MM.1S (cell line): Measurements from ENCODE around the gene MFAP3.
"Not testable (repeated sequence)": the region's sequence is repeated elsewhere in the genome, so short reads cannot be mapped to it uniquely, and the experiment has no call there.

Source experiments
- DNase-seq: peaks from one replicate; pipeline ENCODE4 v3.0.0-alpha.2; 2015
- H2AFZ ChIP-seq: fragments of 300-600 bp; sonication (generic); 2 replicates; pipeline ENCODE4 v1.6.0; 2016; ENCODE audit warnings: antibody characterized with exemption, low read length
- H3F3A ChIP-seq: fragments of 300-600 bp; sonication (generic); 2 replicates; pipeline ENCODE4 v1.6.1; 2016; ENCODE audit warnings: mild to moderate bottlenecking, antibody characterized with exemption, low read length, moderate library complexity, mixed read lengths; ENCODE audit not compliant: insufficient read depth
- H3K27ac ChIP-seq: fragments of 300-600 bp; sonication (generic); 2 replicates; pipeline ENCODE4 v1.5.1; 2016; ENCODE audit warnings: mild to moderate bottlenecking, low read length
- H3K27me3 ChIP-seq: fragments of 300-600 bp; sonication (generic); replicated peaks from 2 replicates; pipeline ENCODE4 v1.6.0; 2016; ENCODE audit warnings: low read length; ENCODE audit not compliant: insufficient read depth
- H3K36me3 ChIP-seq: fragments of 300-600 bp; sonication (generic); replicated peaks from 2 replicates; pipeline ENCODE4 v1.6.1; 2016; ENCODE audit warnings: mild to moderate bottlenecking, low read length, mixed read lengths; ENCODE audit not compliant: insufficient read depth
- H3K4me1 ChIP-seq: fragments of 300-600 bp; sonication (generic); 2 replicates; pipeline ENCODE4 v1.6.1; 2016; ENCODE audit warnings: low read length, mixed read lengths
- H3K4me2 ChIP-seq: fragments of 300-600 bp; sonication (generic); 2 replicates; pipeline ENCODE4 v1.6.0; 2016; ENCODE audit warnings: low read depth, low read length
- H3K4me3 ChIP-seq: fragments of 300-600 bp; sonication (generic); 2 replicates; pipeline ENCODE4 v1.5.1; 2016; ENCODE audit warnings: low read length, mixed read lengths
- H3K79me2 ChIP-seq: fragments of 300-600 bp; sonication (generic); 2 replicates; pipeline ENCODE4 v1.6.1; 2016; ENCODE audit warnings: mixed run types, low read length, mixed read lengths
- H3K9ac ChIP-seq: fragments of 300-600 bp; sonication (generic); 2 replicates; pipeline ENCODE4 v1.6.1; 2016; ENCODE audit warnings: low read length, mixed read lengths
- H3K9me2 ChIP-seq: fragments of 300-600 bp; sonication (generic); replicated peaks from 2 replicates; pipeline ENCODE4 v1.6.1; 2016; ENCODE audit warnings: mild to moderate bottlenecking, low read length, mixed read lengths; ENCODE audit not compliant: insufficient read depth
- H3K9me3 ChIP-seq: fragments of 300-600 bp; sonication (generic); replicated peaks from 2 replicates; pipeline ENCODE4 v1.6.1; 2016; ENCODE audit warnings: mild to moderate bottlenecking, low read length, mixed read lengths; ENCODE audit not compliant: insufficient read depth
- H4K20me1 ChIP-seq: fragments of 300-600 bp; sonication (generic); 2 replicates; pipeline ENCODE4 v1.6.1; 2016; ENCODE audit warnings: mild to moderate bottlenecking, low read length, moderate library complexity, mixed read lengths; ENCODE audit not compliant: insufficient read depth
- CTCF ChIP-seq: fragments of 300-600 bp; sonication (generic); IDR thresholded peaks from 2 replicates; pipeline ENCODE4 v1.5.1; 2016; ENCODE audit warnings: antibody characterized with exemption, low read length, mixed read lengths
- EZH2 ChIP-seq: fragments of 300-600 bp; sonication (generic); optimal IDR thresholded peaks from 2 replicates; pipeline ENCODE3; 2017; ENCODE audit warnings: low read depth, mild to moderate bottlenecking, antibody characterized with exemption, low read length, mixed read lengths
- EZH2phosphoT487 ChIP-seq: fragments of 300-600 bp; sonication (generic); IDR thresholded peaks from 2 replicates; pipeline ENCODE4 v1.6.1; 2018; ENCODE audit warnings: antibody characterized with exemption, low read length

The MFAP3 gene

DNA sequence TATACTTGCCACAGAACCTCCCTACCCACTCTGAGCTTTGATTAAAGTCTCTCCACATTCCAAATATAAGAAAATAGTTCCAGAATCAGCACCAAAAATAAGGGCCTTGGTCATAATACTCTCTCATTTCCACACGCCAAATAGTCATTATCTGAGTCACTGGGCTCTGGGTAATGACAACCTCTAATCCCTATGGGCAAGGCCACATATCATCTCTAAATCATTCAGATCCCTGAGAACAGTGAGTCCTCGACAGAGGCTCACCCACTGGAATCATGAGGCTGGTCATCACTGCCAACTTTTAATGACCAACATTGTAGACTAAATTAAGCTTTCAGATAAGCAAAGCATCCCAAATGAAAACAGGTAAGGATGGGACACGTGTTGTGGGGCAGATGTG lies 28.1 kb upstream of the MFAP3 start:
- H3K27ac ChIP-seq, result no peak overlapping the region
- H3K9me3 ChIP-seq, result no peaks in the 10 kb centered on the region
- no peaks in the 10 kb centered on the region for H4K20me1 ChIP-seq
- no peak overlapping the region for H3K4me3 ChIP-seq
- TF ChIP-seq EZH2 (no peak), CTCF (no peak), EZH2phosphoT487 (no peak)
- H3K9me2 ChIP-seq, result no peaks in the 10 kb centered on the region
- no peaks in the 10 kb centered on the region for H3K79me2 ChIP-seq
- no peaks in the 10 kb centered on the region for H3F3A ChIP-seq
- H3K36me3 ChIP-seq, result no peaks in the 10 kb centered on the region
- no peaks in the 10 kb centered on the region for H3K27me3 ChIP-seq
- no peak overlapping the region for H3K4me2 ChIP-seq
- no peak overlapping the region for H3K9ac ChIP-seq
- no peaks in the 10 kb centered on the region for H3K4me1 ChIP-seq
- H2AFZ ChIP-seq, result no peak overlapping the region
- DNase-seq, result no peak

DNA sequence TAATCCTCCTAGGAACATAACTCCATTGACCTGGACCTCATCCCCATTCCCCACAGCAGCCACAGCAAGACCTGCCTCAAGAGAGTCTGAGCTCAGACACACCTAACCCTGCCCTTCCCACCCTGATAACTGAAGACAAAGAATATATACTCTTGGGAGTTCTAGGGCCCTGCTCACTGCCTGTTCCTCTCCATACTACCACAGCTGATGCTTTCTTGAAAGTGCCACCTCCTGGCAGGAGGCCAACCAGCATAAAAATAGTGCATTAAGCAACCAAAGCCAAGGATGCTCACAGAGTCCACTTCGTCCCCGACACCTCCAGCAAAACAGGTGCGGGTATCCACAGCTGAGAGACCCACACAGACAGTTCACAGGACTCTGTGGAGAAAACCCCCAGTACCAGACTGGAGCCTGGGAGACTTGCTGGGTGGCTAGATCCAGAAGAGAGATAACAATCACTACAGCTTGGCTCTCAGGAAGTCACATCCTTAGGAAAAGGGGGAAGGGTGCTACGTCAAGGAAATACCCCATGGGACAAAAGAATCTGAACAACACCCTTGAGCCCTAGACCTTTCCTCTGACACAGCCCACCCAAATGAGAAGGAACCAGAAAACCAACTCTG lies 23.6 kb upstream of the MFAP3 start:
- Histone ChIP-seq H3K79me2 (no peaks in the 10 kb centered on the region), H2AFZ (no peak overlapping the region), H3K4me3 (no peak overlapping the region), H3K36me3 (no peaks in the 10 kb centered on the region), H3K4me2 (no peak overlapping the region), H3F3A (no peaks in the 10 kb centered on the region), H3K9me3 (no peaks in the 10 kb centered on the region), H3K27ac (no peak overlapping the region), H3K9ac (no peak overlapping the region), H3K9me2 (no peaks in the 10 kb centered on the region), H3K4me1 (no peaks in the 10 kb centered on the region), H4K20me1 (no peaks in the 10 kb centered on the region), H3K27me3 (no peaks in the 10 kb centered on the region)
- DNase-seq, result no peak
- TF ChIP-seq EZH2 (no peak), CTCF (no peak), EZH2phosphoT487 (no peak)

- not testable (repeated sequence) for H3K27ac ChIP-seq, H3K79me2 ChIP-seq, H4K20me1 ChIP-seq, H3K4me1 ChIP-seq, H3K9ac ChIP-seq, H3K4me2 ChIP-seq, DNase-seq, H3K36me3 ChIP-seq, H3K9me3 ChIP-seq, H3K4me3 ChIP-seq, H3K9me2 ChIP-seq, H3F3A ChIP-seq, H2AFZ ChIP-seq, H3K27me3 ChIP-seq
These were observed 19.8 kb upstream of the MFAP3 start for GRCh38 chr5:154018919-154019318.

DNA sequence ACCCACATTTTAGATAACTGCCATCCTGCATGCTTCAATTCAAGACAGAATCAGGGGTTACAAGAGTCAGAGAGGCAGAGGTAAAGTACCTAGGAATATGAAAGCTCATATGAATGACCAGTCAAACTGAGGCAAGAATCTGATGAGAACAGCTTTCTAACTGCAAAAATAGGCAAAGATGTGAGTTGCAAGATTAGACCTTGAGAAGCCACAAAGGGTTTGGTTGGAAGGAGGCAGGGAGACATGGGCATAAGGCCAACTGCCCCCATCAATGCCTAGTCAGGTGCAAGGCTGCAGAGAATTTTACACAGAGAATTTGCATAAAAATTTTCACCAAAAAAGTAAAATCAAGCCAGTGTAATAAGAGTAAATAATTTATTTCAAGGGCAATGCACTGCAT lies 12.8 kb upstream of the MFAP3 start:
- Histone ChIP-seq H3K79me2 (no peaks in the 10 kb centered on the region), H3F3A (no peaks in the 10 kb centered on the region), H2AFZ (no peak overlapping the region), H3K9ac (no peak overlapping the region), H3K4me2 (no peak overlapping the region), H4K20me1 (no peaks in the 10 kb centered on the region), H3K36me3 (no peaks in the 10 kb centered on the region), H3K27ac (no peak overlapping the region), H3K9me2 (no peaks in the 10 kb centered on the region), H3K4me3 (no peak overlapping the region), H3K9me3 (no peaks in the 10 kb centered on the region), H3K4me1 (no peaks in the 10 kb centered on the region), H3K27me3 (no peaks in the 10 kb centered on the region)
- TF ChIP-seq EZH2phosphoT487 (no peak), CTCF (no peak), EZH2 (no peak)
- DNase-seq, result no peak
